ENCODE measurements around the gene OLIG1. TPM values are rescaled to one million over a fixed set of nuclear protein-coding genes. Genes with fewer than 3 reads are reported as not detected.
A peak's percentile ranks its signal among the peaks of the same experiment; 100 is the strongest.

The OLIG1 gene
- total RNA-seq, 1 donor from 2014 or later = not detected

GRCh38 chr21:33069645-33069993, 322 bp upstream of the OLIG1 start:
- H3K27me3 ChIP-seq (ENCODE audit: control insufficient read depth in 3 of 3, insufficient read depth in 3 of 3, low read length in 3 of 3) = peaks cover 67 to 81% (median 72%) of the 10 kb centered on the region in 3 donors
- H3K4me1 ChIP-seq (ENCODE audit: control insufficient read depth in 3 of 3, insufficient read depth in 3 of 3, low read length in 3 of 3) = peaks cover 11 to 17% (median 15%) of the 10 kb centered on the region in 3 donors
- no peaks in the 10 kb centered on the region for H3K36me3 ChIP-seq (ENCODE audit: control insufficient read depth in 3 of 3, insufficient read depth in 3 of 3, low read length in 3 of 3)
- no peak overlapping the region for H3K27ac ChIP-seq (ENCODE audit: low read depth, low read length)
- no peaks in the 10 kb centered on the region for H3K9me3 ChIP-seq (ENCODE audit: control insufficient read depth in 3 of 3, low read length in 3 of 3)
- H3K9ac ChIP-seq (ENCODE audit: low read depth in 1 of 3, low read length in 3 of 3) = no peak overlapping the region
- peak overlapping the region; percentile 48 to 59 (median 58) for H3K4me3 ChIP-seq (ENCODE audit: low read length in 3 of 3)

- peak overlapping the region in 2 of 3 donors; percentile 59 to 72 for H3K4me3 ChIP-seq (ENCODE audit: low read length in 3 of 3)
- H3K9me3 ChIP-seq (ENCODE audit: control insufficient read depth in 3 of 3, low read length in 3 of 3) = no peaks in the 10 kb centered on the region
- H3K27ac ChIP-seq (ENCODE audit: low read depth, low read length) = no peak overlapping the region
- peak overlapping the region in 1 of 3 donors; percentile 50 for H3K9ac ChIP-seq (ENCODE audit: low read depth in 1 of 3, low read length in 3 of 3)
- H3K27me3 ChIP-seq (ENCODE audit: control insufficient read depth in 3 of 3, insufficient read depth in 3 of 3, low read length in 3 of 3) = peaks cover 73 to 84% (median 77%) of the 10 kb centered on the region in 3 donors
- H3K4me1 ChIP-seq (ENCODE audit: control insufficient read depth in 3 of 3, insufficient read depth in 3 of 3, low read length in 3 of 3) = peaks cover 11 to 17% (median 15%) of the 10 kb centered on the region in 3 donors
- H3K36me3 ChIP-seq (ENCODE audit: control insufficient read depth in 3 of 3, insufficient read depth in 3 of 3, low read length in 3 of 3) = no peaks in the 10 kb centered on the region
Observed at GRCh38 chr21:33070744-33070997, 730 bp downstream of the OLIG1 start.

- Histone ChIP-seq H3K4me1 (ENCODE audit: control insufficient read depth in 3 of 3, insufficient read depth in 3 of 3, low read length in 3 of 3) (peaks cover 11 to 17% (median 15%) of the 10 kb centered on the region in 3 donors), H3K27me3 (ENCODE audit: control insufficient read depth in 3 of 3, insufficient read depth in 3 of 3, low read length in 3 of 3) (peaks cover 77 to 85% (median 82%) of the 10 kb centered on the region in 3 donors), H3K9ac (ENCODE audit: low read depth in 1 of 3, low read length in 3 of 3) (peak overlapping the region in 1 of 3 donors; percentile 8), H3K4me3 (ENCODE audit: low read length in 3 of 3) (peak overlapping the region; percentile 13 to 62 (median 59)), H3K36me3 (ENCODE audit: control insufficient read depth in 3 of 3, insufficient read depth in 3 of 3, low read length in 3 of 3) (no peaks in the 10 kb centered on the region), H3K27ac (ENCODE audit: low read depth, low read length) (no peak overlapping the region), H3K9me3 (ENCODE audit: control insufficient read depth in 3 of 3, low read length in 3 of 3) (no peaks in the 10 kb centered on the region)
Observed at GRCh38 chr21:33070998-33071769, 1.2 kb downstream of the OLIG1 start.

GRCh38 chr21:33071770-33072306, 1.9 kb downstream of the OLIG1 start:
- Histone ChIP-seq H3K36me3 (ENCODE audit: control insufficient read depth in 3 of 3, insufficient read depth in 3 of 3, low read length in 3 of 3) (no peaks in the 10 kb centered on the region), H3K27ac (ENCODE audit: low read depth, low read length) (no peak overlapping the region), H3K9me3 (ENCODE audit: control insufficient read depth in 3 of 3, low read length in 3 of 3) (no peaks in the 10 kb centered on the region), H3K27me3 (ENCODE audit: control insufficient read depth in 3 of 3, insufficient read depth in 3 of 3, low read length in 3 of 3) (peaks cover 76 to 82% (median 78%) of the 10 kb centered on the region in 3 donors), H3K9ac (ENCODE audit: low read depth in 1 of 3, low read length in 3 of 3) (no peak overlapping the region), H3K4me1 (ENCODE audit: control insufficient read depth in 3 of 3, insufficient read depth in 3 of 3, low read length in 3 of 3) (peaks cover 11 to 17% (median 15%) of the 10 kb centered on the region in 3 donors), H3K4me3 (ENCODE audit: low read length in 3 of 3) (peak overlapping the region; percentile 59 to 62 (median 61))

- H3K27ac ChIP-seq (ENCODE audit: low read depth, low read length) = no peak overlapping the region
- no peaks in the 10 kb centered on the region for H3K9me3 ChIP-seq (ENCODE audit: control insufficient read depth in 3 of 3, low read length in 3 of 3)
- H3K27me3 ChIP-seq (ENCODE audit: control insufficient read depth in 3 of 3, insufficient read depth in 3 of 3, low read length in 3 of 3) = peaks cover 69 to 75% (median 73%) of the 10 kb centered on the region in 3 donors
- peaks cover 11 to 17% (median 15%) of the 10 kb centered on the region in 3 donors for H3K4me1 ChIP-seq (ENCODE audit: control insufficient read depth in 3 of 3, insufficient read depth in 3 of 3, low read length in 3 of 3)
- H3K36me3 ChIP-seq (ENCODE audit: control insufficient read depth in 3 of 3, insufficient read depth in 3 of 3, low read length in 3 of 3) = no peaks in the 10 kb centered on the region
- no peak overlapping the region for H3K4me3 ChIP-seq (ENCODE audit: low read length in 3 of 3)
- no peak overlapping the region for H3K9ac ChIP-seq (ENCODE audit: low read depth in 1 of 3, low read length in 3 of 3)
Observed at GRCh38 chr21:33073636-33074035, 3.7 kb downstream of the OLIG1 start.

GRCh38 chr21:33075128-33075527, 5.2 kb downstream of the OLIG1 start:
- Histone ChIP-seq H3K9me3 (ENCODE audit: control insufficient read depth in 3 of 3, low read length in 3 of 3) (no peaks in the 10 kb centered on the region), H3K4me1 (ENCODE audit: control insufficient read depth in 3 of 3, insufficient read depth in 3 of 3, low read length in 3 of 3) (peaks cover 11 to 15% (median 13%) of the 10 kb centered on the region in 3 donors), H3K9ac (ENCODE audit: low read depth in 1 of 3, low read length in 3 of 3) (no peak overlapping the region), H3K4me3 (ENCODE audit: low read length in 3 of 3) (no peak overlapping the region), H3K27ac (ENCODE audit: low read depth, low read length) (no peak overlapping the region), H3K27me3 (ENCODE audit: control insufficient read depth in 3 of 3, insufficient read depth in 3 of 3, low read length in 3 of 3) (peaks cover 57 to 69% (median 61%) of the 10 kb centered on the region in 3 donors), H3K36me3 (ENCODE audit: control insufficient read depth in 3 of 3, insufficient read depth in 3 of 3, low read length in 3 of 3) (no peaks in the 10 kb centered on the region)

- no peak overlapping the region for H3K4me3 ChIP-seq (ENCODE audit: low read length in 3 of 3)
- H3K27me3 ChIP-seq (ENCODE audit: control insufficient read depth in 3 of 3, insufficient read depth in 3 of 3, low read length in 3 of 3) = peaks cover 56 to 71% (median 57%) of the 10 kb centered on the region in 3 donors
- no peaks in the 10 kb centered on the region for H3K36me3 ChIP-seq (ENCODE audit: control insufficient read depth in 3 of 3, insufficient read depth in 3 of 3, low read length in 3 of 3)
- no peak overlapping the region for H3K27ac ChIP-seq (ENCODE audit: low read depth, low read length)
- no peaks in the 10 kb centered on the region for H3K9me3 ChIP-seq (ENCODE audit: control insufficient read depth in 3 of 3, low read length in 3 of 3)
- no peak overlapping the region for H3K9ac ChIP-seq (ENCODE audit: low read depth in 1 of 3, low read length in 3 of 3)
- peaks cover 11% of the 10 kb centered on the region in 3 donors for H3K4me1 ChIP-seq (ENCODE audit: control insufficient read depth in 3 of 3, insufficient read depth in 3 of 3, low read length in 3 of 3)
Observed at GRCh38 chr21:33075596-33076195, 5.8 kb downstream of the OLIG1 start.

GRCh38 chr21:33076600-33077329, 6.8 kb downstream of the OLIG1 start:
- H3K27me3 ChIP-seq (ENCODE audit: control insufficient read depth in 3 of 3, insufficient read depth in 3 of 3, low read length in 3 of 3) = peaks cover 46 to 60% (median 49%) of the 10 kb centered on the region in 3 donors
- no peak overlapping the region for H3K4me3 ChIP-seq (ENCODE audit: low read length in 3 of 3)
- no peak overlapping the region for H3K27ac ChIP-seq (ENCODE audit: low read depth, low read length)
- H3K36me3 ChIP-seq (ENCODE audit: control insufficient read depth in 3 of 3, insufficient read depth in 3 of 3, low read length in 3 of 3) = no peaks in the 10 kb centered on the region
- H3K9ac ChIP-seq (ENCODE audit: low read depth in 1 of 3, low read length in 3 of 3) = no peak overlapping the region
- peaks cover 2 to 4% (median 3%) of the 10 kb centered on the region in 3 donors for H3K4me1 ChIP-seq (ENCODE audit: control insufficient read depth in 3 of 3, insufficient read depth in 3 of 3, low read length in 3 of 3)
- no peaks in the 10 kb centered on the region for H3K9me3 ChIP-seq (ENCODE audit: control insufficient read depth in 3 of 3, low read length in 3 of 3)

GRCh38 chr21:33078907-33079582, 9.1 kb downstream of the OLIG1 start:
- Histone ChIP-seq H3K27ac (ENCODE audit: low read depth, low read length) (no peak overlapping the region), H3K9me3 (ENCODE audit: control insufficient read depth in 3 of 3, low read length in 3 of 3) (no peaks in the 10 kb centered on the region), H3K4me1 (ENCODE audit: control insufficient read depth in 3 of 3, insufficient read depth in 3 of 3, low read length in 3 of 3) (no peaks in the 10 kb centered on the region), H3K36me3 (ENCODE audit: control insufficient read depth in 3 of 3, insufficient read depth in 3 of 3, low read length in 3 of 3) (no peaks in the 10 kb centered on the region), H3K9ac (ENCODE audit: low read depth in 1 of 3, low read length in 3 of 3) (no peak overlapping the region), H3K27me3 (ENCODE audit: control insufficient read depth in 3 of 3, insufficient read depth in 3 of 3, low read length in 3 of 3) (peaks cover 23 to 38% (median 26%) of the 10 kb centered on the region in 3 donors), H3K4me3 (ENCODE audit: low read length in 3 of 3) (no peak overlapping the region)

All from skeletal muscle tissue (tissue), 4 donors.